Type B pancreatic cell (in vitro differentiated cells): Measurements from ENCODE around the gene CSF3. TPM values are rescaled to one million over a fixed set of nuclear protein-coding genes. Genes with fewer than 3 reads are reported as not detected.

ENCODE experiments used
- DNase-seq: peaks from one replicate; pipeline ENCODE4 v3.0.0; 2021; ENCODE audit warnings: mixed read lengths; ENCODE audit not compliant: unreplicated experiment; ENCODE audit errors: extremely low spot score
- H3K27ac Mint-ChIP-seq: 2 replicates; pipeline ENCODE4 v1.8.0; 2021; ENCODE audit warnings: mild to moderate bottlenecking, mixed read lengths
- H3K27me3 Mint-ChIP-seq: 2 replicates; pipeline ENCODE4 v1.8.0; 2021; ENCODE audit warnings: mixed read lengths
- H3K36me3 Mint-ChIP-seq: 2 replicates; pipeline ENCODE4 v1.8.0; 2021; ENCODE audit warnings: mixed read lengths
- H3K4me1 Mint-ChIP-seq: one replicate; pipeline ENCODE4 v1.8.0; 2021; ENCODE audit warnings: mixed read lengths; ENCODE audit not compliant: unreplicated experiment
- H3K4me3 Mint-ChIP-seq: 2 replicates; pipeline ENCODE4 v1.8.0; 2021; ENCODE audit warnings: mild to moderate bottlenecking, mixed read lengths
- H3K9me3 Mint-ChIP-seq: 2 replicates; pipeline ENCODE4 v1.8.0; 2021; ENCODE audit warnings: mixed read lengths
- total RNA-seq: library from RNA; stranded (reverse); gene quantifications from 2 replicates; pipeline ENCODE4 v1.2.1, GENCODE V29; 2021; ENCODE audit warnings: low replicate concordance
- TF ChIP-seq, protein P1 (sequence below): fragments of 200-600 bp; sonication (generic); conservative IDR thresholded peaks from 2 replicates; pipeline ENCODE4 v1.5.0; 2021; ENCODE audit warnings: antibody characterized with exemption, mild to moderate bottlenecking

CSF3 gene
- total RNA-seq, 1 donor from 2014 or later: not detected

DNA sequence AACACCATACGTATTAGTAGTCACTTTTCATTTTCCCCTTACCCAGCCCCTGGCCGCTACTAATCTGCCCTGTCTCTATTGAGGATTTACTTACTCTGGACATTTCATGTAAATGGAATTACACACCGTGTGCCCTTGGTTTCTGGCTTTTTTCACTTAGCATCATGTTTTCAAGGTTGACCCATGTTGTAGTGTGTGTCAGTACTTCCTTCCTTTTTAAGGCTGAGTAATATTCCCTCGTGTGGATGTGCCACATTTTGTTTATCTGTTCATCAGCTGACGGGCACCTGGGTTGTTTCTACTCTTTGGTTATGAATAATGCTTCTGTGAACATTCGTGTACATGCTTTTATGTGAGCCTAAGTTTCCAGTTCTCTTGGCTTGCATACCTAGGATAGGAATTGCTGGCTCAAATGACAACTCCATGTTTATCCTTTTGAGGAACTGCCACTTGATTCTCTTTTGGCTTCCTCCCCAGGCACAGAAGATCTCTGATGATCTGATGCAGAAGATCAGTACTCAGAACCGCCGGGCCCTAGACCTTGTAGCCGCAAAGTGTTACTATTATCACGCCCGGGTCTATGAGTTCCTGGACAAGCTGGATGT, 26.9 kb upstream of the CSF3 start:
- peaks cover 29% of the 10 kb centered on the region for H3K36me3 Mint-ChIP-seq
- no peaks in the 10 kb centered on the region for H3K9me3 Mint-ChIP-seq
- TF ChIP-seq, protein P1, sequence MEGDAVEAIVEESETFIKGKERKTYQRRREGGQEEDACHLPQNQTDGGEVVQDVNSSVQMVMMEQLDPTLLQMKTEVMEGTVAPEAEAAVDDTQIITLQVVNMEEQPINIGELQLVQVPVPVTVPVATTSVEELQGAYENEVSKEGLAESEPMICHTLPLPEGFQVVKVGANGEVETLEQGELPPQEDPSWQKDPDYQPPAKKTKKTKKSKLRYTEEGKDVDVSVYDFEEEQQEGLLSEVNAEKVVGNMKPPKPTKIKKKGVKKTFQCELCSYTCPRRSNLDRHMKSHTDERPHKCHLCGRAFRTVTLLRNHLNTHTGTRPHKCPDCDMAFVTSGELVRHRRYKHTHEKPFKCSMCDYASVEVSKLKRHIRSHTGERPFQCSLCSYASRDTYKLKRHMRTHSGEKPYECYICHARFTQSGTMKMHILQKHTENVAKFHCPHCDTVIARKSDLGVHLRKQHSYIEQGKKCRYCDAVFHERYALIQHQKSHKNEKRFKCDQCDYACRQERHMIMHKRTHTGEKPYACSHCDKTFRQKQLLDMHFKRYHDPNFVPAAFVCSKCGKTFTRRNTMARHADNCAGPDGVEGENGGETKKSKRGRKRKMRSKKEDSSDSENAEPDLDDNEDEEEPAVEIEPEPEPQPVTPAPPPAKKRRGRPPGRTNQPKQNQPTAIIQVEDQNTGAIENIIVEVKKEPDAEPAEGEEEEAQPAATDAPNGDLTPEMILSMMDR: no peak
- DNase-seq: no peak
- H3K27me3 Mint-ChIP-seq: no peaks in the 10 kb centered on the region
- H3K4me3 Mint-ChIP-seq: no peak overlapping the region
- no peaks in the 10 kb centered on the region for H3K4me1 Mint-ChIP-seq
- H3K27ac Mint-ChIP-seq: no peak overlapping the region

DNA sequence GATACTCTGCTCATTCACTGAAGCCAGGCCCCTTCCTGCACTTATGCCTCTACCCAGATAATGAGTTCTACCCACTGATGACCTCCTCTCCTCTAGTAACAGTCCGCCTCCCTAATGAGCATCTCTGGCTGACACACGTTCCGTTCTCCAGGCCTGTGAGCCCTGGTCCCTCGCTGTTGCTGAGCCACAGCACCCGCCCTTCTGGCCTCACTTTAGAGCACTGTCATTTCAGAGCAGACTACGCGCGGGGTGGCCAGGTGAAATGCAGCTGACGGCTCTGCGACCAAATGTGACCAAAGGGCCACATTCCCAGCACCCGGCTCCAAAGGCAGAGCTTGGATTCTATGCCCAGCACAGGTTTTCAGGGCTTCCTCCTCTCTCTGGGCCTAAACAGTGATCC, 20.8 kb upstream of the CSF3 start:
- Mint-ChIP-seq H3K36me3 (peaks cover 28% of the 10 kb centered on the region), H3K27ac (no peak overlapping the region)

DNA sequence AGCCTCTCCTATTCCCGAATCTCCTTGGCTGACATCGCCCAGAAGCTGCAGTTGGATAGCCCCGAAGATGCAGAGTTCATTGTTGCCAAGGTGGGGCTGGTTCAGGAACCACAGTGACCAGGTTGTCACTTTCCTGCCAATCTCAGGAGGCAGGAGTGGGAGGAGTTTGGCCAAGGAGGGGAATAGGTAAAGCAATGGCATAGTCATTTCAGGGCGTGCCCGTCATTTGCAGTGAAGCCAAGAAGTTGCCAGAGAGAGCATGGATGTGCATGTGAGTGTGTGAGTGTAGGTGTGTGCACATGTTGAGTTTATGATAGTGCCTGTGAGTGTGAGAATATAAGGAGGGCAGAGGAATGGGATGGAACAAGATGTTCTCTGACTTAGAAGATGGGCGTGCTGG, 19.8 kb upstream of the CSF3 start:
- Mint-ChIP-seq H3K4me1 (no peaks in the 10 kb centered on the region), H3K36me3 (peaks cover 27% of the 10 kb centered on the region), H3K27me3 (no peaks in the 10 kb centered on the region), H3K4me3 (no peak overlapping the region), H3K9me3 (no peaks in the 10 kb centered on the region), H3K27ac (no peak overlapping the region)
- TF ChIP-seq, protein P1: no peak
- no peak for DNase-seq

More for the DNA sequence above, 20.8 kb upstream of the CSF3 start:
- Mint-ChIP-seq H3K4me1 (no peaks in the 10 kb centered on the region), H3K27me3 (no peaks in the 10 kb centered on the region), H3K9me3 (no peaks in the 10 kb centered on the region), H3K4me3 (no peak overlapping the region)
- TF ChIP-seq, protein P1: no peak
- no peak for DNase-seq

DNA sequence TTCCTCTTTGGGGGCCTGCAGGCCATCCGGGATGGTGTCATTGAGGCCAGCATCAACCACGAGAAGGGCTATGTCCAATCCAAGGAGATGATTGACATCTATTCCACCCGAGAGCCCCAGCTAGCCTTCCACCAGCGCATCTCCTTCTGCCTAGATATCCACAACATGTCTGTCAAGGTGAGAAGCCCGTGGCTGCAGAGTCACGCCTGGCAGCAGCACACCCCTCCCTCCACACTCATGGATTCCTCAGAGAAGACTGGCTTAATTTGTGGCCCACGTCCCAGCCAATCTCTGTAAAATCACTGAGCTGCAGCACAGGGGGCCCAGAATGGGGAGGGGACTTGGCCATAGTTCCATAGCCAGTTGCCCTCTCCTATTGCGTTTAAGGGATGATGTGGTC, 19.1 kb upstream of the CSF3 start:
- peaks cover 24% of the 10 kb centered on the region for H3K36me3 Mint-ChIP-seq
- no peaks in the 10 kb centered on the region for H3K4me1 Mint-ChIP-seq
- TF ChIP-seq, protein P1: no peak
- no peak for DNase-seq
- H3K27me3 Mint-ChIP-seq: no peaks in the 10 kb centered on the region
- H3K4me3 Mint-ChIP-seq: no peak overlapping the region
- H3K9me3 Mint-ChIP-seq: no peaks in the 10 kb centered on the region
- no peak overlapping the region for H3K27ac Mint-ChIP-seq

DNA sequence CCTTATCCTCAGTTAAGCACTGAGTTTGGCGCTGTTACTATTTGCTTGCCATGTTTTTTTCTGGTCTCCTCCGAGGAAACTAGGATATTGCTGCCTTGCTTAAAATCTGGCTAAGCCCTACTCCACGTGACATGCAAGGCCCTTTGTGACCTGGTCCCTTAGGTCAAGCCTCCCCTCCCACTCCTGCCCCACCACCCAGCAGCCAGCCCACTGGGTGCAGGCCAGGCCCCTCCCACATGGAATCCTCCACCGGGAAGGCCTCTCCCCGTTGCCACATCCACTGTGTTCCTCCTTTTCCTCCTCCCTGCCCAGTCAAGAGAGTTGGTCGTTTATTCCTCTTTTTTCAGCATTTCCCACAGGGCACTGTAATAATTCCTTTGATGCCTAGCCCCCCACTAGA, 18.4 kb upstream of the CSF3 start:
- H3K27me3 Mint-ChIP-seq: no peaks in the 10 kb centered on the region
- no peak for DNase-seq
- TF ChIP-seq, protein P1: no peak
- H3K9me3 Mint-ChIP-seq: no peaks in the 10 kb centered on the region
- no peak overlapping the region for H3K27ac Mint-ChIP-seq
- peaks cover 24% of the 10 kb centered on the region for H3K36me3 Mint-ChIP-seq
- no peaks in the 10 kb centered on the region for H3K4me1 Mint-ChIP-seq
- no peak overlapping the region for H3K4me3 Mint-ChIP-seq

DNA sequence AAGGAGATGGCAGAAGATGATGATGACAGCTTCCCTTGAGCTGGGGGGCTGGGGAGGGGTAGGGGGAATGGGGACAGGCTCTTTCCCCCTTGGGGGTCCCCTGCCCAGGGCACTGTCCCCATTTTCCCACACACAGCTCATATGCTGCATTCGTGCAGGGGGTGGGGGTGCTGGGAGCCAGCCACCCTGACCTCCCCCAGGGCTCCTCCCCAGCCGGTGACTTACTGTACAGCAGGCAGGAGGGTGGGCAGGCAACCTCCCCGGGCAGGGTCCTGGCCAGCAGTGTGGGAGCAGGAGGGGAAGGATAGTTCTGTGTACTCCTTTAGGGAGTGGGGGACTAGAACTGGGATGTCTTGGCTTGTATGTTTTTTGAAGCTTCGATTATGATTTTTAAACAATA, 17.7 kb upstream of the CSF3 start:
- H3K27ac Mint-ChIP-seq: no peak overlapping the region
- no peaks in the 10 kb centered on the region for H3K4me1 Mint-ChIP-seq
- TF ChIP-seq, protein P1: no peak
- H3K36me3 Mint-ChIP-seq: peaks cover 24% of the 10 kb centered on the region
- H3K9me3 Mint-ChIP-seq: no peaks in the 10 kb centered on the region
- no peak for DNase-seq
- H3K27me3 Mint-ChIP-seq: no peaks in the 10 kb centered on the region
- H3K4me3 Mint-ChIP-seq: no peak overlapping the region
